Measurements from ENCODE around the gene SLX4IP. TPM values are rescaled to one million over a fixed set of nuclear protein-coding genes. Genes with fewer than 3 reads are reported as not detected.

Gene SLX4IP
- total RNA-seq, 1 experiment from 2014 or later: 1.7 TPM

DNA sequence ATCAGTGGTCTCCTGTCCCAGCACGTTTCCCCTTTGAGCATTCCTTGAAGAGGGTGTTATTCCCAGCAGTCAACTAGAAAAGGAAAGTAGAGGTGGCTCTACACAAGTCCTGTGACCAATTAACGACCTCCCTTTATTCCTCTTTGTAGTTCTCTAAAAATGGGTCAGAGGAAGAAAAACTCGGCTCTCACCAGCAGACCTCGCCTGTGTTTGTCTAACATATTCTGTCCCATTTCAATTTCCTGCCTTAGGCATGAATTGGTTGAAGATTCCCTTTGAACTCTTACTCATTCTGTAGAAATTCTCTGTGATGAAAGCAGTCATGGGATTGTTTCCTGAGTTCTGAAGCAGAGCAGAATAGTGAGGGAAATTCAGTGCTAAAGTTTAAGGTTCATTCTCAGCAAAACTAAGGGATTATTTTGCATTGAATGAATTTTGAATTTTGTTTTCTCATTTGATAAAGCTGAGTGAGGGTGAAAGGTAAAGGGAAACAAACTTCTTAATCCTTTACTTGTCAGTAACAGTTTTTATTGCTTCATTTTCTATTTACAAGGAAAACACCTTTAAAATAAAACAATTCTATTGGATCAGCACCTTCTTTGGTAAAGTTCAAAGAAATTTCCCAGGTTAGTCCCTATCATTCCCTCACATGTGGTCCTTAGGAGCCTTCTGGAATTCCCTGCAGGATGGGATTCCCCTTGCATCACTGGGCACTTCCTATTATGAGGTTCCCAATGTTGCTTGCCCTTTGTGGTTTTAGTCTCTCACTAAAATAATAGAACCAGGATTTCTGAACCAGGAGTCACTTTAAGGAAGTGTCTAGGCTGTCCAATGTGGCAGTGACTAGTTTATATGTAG is 105.8 kb downstream of the SLX4IP start:
- no peaks in the 10 kb centered on the region for H3K36me3 ChIP-seq
- no peak for DNase-seq
- no peaks in the 10 kb centered on the region for H3K27me3 ChIP-seq
- H3K4me3 ChIP-seq: no peak overlapping the region
- 0 out of 2 replicates have a peak, but pooled peaks cover 2% of the 10 kb centered on the region for H3K9me3 ChIP-seq

DNA sequence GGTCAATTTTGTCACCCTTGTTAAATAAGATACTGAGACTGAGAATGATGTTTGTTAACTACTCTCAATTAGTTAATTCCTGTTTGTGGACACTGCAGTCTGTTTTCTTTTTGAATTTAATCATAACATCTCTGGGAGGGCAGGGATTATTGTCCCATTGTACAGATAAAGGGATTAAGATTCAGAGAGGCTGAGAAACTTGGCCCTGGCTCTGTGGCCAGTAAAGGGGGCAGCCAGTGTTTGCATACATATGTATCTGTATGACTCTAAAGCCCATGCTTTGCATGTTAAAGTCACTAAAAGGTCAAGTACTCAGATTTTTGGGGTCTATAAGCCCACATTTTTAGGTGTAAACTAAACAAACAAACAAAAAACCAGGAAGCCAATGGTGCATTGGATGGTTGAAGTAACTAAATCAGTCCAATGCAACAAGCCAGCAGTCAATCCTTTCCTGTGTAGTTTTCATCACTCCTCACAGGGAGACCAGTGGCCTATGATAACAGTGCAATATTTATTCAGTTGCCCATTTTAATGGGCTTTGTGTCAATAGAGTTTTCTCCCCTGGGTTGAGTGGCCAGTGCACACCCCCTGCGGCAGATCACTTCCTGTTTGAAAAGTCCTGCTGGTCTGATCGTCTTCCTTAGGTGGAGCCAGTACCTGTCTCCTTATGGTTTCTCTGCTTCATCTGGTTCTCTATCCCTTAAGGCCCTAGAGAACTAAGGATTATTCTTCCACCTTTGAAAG is 106.7 kb downstream of the SLX4IP start:
- Histone ChIP-seq H3K27me3 (no peaks in the 10 kb centered on the region), H3K9me3 (0 out of 2 replicates have a peak, but pooled peaks cover under 1% of the 10 kb centered on the region), H3K36me3 (no peaks in the 10 kb centered on the region), H3K4me3 (no peak overlapping the region)
- DNase-seq: no peak

DNA sequence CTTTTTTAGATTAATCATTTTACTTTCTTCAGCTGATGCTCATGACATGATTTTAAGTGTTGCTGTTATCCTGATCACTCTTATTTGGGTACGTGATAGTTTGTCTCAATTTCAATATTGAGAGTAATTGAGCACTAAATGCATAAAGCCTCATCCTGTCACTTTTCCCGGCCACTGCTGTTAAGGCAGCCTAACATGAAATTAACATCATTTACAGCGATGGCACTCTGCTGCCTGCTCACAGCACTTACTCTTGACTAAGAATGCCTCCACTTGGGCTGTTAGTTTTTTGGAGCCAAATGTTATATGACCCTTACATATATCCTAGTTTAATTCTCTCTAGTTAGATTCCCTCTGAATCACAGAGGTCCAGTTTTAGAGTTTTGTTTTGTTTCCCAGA is 107.3 kb downstream of the SLX4IP start:
- H3K9me3 ChIP-seq: no peaks in the 10 kb centered on the region
- H3K4me3 ChIP-seq: no peak overlapping the region
- H3K36me3 ChIP-seq: no peaks in the 10 kb centered on the region
- H3K27me3 ChIP-seq: no peaks in the 10 kb centered on the region
- no peak for DNase-seq

DNA sequence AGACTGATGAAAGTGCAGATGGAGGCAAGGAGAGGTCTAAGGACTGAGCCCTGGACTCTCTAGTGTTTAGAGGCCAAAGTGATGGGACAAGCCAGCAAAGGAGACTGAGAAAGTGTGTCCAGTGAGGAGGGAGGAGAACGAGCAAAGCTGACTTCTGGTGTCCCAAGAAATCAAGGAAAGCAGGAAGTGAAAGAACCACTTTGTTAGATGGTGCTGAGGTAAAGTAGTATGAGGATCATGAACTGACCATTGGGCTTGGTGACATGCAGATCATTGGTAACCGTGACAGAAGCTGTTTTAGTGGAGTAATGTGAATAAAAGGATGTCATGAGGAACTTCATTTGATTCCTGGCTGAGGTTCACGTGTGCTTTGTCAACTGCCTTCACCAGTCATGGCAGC is 108.4 kb downstream of the SLX4IP start:
- Histone ChIP-seq H3K36me3 (no peaks in the 10 kb centered on the region), H3K9me3 (no peaks in the 10 kb centered on the region), H3K27me3 (no peaks in the 10 kb centered on the region), H3K4me3 (no peak overlapping the region)
- DNase-seq: no peak

DNA sequence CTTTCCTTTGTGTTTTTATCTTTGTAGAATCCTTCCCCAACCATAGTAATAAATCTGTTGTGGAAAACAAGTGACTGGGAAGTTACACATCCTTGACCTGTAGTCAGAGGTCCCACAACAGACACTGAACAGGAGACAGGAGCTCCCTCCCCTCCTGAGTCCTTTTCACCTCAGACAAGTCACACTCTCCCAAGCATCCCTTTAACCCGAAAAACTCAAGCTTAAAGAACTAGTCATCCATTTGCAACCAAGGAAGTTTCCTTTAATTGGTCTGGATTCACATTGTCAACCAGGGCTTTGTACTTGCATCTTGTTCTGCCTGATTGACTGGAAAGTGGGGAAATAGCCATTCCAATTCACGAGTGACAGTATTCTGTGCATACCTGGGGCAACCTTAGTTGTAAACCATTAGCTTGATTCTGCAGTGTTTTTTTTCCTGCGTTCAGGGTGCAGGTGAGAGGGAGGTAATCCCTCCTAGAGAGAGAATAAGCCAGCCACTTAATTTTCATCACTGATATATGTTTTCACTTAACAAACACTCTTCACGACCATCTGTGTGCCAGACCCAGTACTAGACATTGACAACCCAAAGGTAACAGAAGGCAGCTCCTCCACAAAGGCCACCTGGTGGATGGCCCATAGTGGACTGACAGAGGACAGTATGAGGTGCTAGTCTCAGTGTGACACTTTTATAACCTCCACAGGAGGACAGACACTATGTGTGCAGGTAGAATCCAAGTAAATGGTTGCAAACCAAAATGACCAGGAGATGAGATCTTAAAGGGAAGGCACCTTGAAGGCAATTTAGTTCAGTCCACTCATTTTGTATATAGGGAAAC is 112.4 kb downstream of the SLX4IP start:
- no peak overlapping the region for H3K4me3 ChIP-seq
- no peak for DNase-seq
- no peaks in the 10 kb centered on the region for H3K27me3 ChIP-seq
- H3K36me3 ChIP-seq: no peaks in the 10 kb centered on the region
- no peaks in the 10 kb centered on the region for H3K9me3 ChIP-seq

DNA sequence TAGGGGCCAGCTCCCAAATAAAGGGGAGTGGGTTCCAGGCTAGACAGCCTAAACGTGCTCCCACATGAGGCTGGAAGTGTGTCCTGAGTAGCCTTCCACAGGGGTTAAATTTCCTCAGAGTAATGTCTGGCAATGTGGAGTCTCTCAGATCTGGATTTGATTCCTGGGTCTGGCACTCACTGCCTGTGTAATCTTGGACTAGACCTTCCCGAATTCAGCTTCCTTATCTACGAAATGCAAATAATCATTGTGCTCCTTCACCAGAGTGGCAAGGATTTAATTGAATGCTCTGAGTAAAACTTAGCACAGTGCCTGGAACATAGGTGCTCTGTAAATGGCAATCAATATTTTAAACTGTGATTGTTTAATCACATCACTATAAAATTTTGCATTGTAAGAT is 114.4 kb downstream of the SLX4IP start:
- Histone ChIP-seq H3K27me3 (no peaks in the 10 kb centered on the region), H3K36me3 (no peaks in the 10 kb centered on the region), H3K9me3 (no peaks in the 10 kb centered on the region), H3K4me3 (no peak overlapping the region)
- no peak for DNase-seq

DNA sequence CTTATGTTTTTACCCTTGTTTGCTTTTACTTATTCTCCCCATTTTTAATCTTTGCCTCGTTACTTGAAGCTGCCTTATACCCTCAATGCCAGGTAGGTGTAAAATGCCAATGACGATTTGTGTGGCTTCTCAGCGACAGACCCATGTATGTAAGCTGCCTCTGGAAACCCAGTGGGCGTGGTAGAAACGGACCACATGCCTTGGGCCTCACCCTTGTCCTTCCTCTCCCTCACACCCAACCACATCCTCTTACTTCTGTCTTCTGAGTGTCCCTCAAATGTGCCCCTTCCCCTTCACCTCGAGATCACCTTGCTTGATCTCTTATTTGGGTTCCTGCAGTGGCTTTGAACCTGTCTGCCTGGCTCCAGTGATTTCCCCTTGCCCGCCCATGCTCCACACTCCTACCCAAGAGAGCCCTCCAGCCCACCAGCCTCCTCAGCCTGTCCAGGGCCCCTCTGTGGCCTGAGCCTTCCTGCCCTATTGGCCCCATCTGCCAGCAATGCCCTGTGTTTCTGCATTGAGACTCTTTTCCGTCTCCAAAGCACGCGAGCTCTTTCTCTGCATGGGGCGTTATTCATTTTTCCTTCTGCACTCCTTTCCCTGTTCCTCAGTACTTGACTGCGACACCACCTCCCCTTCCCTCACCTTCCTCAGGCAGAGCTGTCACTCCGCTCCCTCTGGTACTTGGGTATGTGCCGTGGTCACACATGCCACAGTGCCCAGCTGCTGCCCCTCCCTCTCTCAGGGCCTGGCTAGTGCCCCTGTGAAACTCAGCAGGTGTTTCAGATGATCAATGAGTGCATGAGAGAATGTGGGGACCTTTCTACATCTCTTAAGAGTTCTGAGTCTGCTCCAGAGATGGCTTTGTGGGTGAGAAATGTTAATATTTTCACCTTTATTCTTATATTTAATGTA is 115.4 kb downstream of the SLX4IP start:
- Histone ChIP-seq H3K27me3 (no peaks in the 10 kb centered on the region), H3K9me3 (no peaks in the 10 kb centered on the region), H3K36me3 (no peaks in the 10 kb centered on the region), H3K4me3 (no peak overlapping the region)
- no peak for DNase-seq

DNA sequence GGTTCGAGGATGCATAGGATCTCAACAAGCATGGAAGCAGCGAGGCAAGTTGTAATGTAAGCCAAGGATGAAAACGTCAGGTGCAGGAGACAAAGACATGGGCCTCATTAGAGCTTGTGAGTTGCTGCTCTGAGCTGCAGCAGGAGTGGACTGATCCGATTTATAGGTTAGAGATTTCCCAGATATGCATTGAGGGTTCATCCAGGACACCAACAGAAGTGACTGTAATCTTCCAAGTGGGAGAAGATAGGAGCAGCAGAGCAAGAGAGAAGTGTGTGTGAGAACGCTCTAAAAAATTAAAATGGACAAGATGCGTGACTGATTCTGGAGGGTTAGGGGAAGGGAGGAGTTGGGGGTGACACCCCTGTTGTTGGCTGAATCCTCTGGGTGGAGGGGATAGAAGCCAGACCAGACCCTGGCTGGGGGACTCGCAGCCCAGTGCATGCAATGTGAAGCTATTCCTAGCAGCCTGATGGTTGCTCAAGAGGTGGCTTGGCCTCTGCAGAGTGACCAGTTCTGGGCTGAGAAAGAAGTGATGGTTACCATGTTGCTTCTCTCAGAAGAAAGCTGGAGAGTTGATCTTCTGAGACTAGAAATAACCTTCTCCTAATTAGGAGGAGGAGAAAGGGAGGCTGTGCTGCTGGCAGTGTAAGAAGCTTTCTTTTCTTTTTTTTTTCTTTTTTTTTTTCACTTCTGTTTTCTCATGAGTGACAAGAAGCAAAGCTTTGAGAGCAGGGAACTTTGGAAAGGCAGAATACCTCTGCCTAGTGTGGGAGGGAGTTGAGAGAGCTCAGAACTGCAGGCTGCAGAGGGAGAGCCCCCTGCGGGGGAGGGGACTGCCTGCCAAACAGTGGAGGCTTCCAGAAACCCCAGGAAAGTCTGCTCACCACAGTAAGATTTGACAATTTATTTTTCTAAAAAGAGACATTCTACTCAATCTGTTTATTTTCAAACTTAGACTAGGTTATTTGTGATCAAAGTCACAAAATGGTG is 116.9 kb downstream of the SLX4IP start:
- no peak for DNase-seq
- Histone ChIP-seq H3K9me3 (no peaks in the 10 kb centered on the region), H3K27me3 (no peaks in the 10 kb centered on the region), H3K4me3 (no peak overlapping the region), H3K36me3 (no peaks in the 10 kb centered on the region)

DNA sequence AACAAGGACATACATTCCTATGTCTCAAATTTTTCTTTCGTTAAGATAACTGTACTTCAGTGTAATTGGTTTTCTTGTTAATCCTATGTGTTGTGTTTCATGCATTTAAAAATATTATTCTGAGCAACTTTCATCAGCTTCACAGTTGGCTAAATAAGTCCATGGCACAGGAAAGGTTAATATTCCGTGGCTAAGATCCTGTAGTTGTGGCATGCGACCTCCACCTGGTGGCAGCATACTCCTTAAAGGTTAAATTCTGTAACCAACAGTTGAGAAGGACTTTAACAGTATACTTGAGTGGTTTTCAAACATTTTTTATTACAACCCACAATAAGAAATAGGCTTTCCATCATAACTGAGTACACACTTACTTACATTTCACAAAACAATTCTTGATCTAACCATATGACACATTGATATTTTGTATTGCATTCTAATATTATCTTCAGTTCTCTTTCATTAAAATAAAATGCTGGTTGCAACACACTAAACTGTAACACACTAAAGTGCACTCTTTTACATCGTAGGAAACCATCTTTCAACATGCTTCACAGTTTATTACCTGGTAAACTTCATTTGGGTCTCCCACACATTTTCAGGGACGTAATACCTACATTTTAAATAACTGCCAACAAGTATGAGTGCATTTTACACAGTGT is 118.3 kb downstream of the SLX4IP start:
- Histone ChIP-seq H3K4me3 (no peak overlapping the region), H3K36me3 (no peaks in the 10 kb centered on the region), H3K27me3 (no peaks in the 10 kb centered on the region), H3K9me3 (no peaks in the 10 kb centered on the region)
- peak; percentile 46 for DNase-seq

DNA sequence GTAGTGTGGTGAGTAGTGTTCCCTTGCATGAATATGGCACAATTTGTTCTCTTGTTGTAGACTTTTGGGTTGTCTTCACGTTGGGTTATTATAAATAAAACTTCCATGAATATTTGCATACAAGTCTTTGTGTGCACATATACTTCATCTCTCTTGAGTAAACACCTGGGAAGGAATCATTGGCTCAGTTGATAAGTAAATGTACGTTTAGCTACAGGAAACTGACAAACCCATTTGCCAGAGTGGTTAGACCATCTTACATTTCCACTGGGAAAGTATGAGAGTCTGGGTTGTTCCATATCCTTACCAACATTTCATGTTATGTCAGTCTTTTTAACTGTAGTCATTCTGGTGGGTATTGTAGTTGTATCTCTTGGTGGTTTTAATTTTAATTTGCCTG is 119.2 kb downstream of the SLX4IP start:
- H3K36me3 ChIP-seq: no peaks in the 10 kb centered on the region
- H3K4me3 ChIP-seq: no peak overlapping the region
- no peaks in the 10 kb centered on the region for H3K9me3 ChIP-seq
- H3K27me3 ChIP-seq: no peaks in the 10 kb centered on the region
- DNase-seq: no peak

DNA sequence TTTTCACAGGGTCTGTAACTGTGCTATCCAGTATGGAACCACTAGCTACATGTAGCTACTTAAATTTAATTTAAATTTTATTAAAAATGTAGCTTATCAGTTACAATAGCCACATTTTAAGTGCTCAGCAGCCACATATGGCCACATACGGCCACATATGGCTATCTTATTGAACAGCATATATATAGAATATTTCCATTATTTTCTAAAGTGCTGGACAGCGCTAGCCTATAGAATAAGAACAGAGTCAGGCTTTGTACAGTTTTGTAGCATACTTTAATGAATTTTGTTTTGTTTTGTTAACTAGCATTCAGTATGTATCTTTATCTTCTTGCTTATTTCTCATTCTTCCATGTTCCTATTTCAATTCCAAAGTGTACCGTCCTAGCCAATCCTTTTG is 120.3 kb downstream of the SLX4IP start:
- Histone ChIP-seq H3K36me3 (no peaks in the 10 kb centered on the region), H3K9me3 (no peaks in the 10 kb centered on the region), H3K4me3 (no peak overlapping the region), H3K27me3 (no peaks in the 10 kb centered on the region)
- DNase-seq: no peak

DNA sequence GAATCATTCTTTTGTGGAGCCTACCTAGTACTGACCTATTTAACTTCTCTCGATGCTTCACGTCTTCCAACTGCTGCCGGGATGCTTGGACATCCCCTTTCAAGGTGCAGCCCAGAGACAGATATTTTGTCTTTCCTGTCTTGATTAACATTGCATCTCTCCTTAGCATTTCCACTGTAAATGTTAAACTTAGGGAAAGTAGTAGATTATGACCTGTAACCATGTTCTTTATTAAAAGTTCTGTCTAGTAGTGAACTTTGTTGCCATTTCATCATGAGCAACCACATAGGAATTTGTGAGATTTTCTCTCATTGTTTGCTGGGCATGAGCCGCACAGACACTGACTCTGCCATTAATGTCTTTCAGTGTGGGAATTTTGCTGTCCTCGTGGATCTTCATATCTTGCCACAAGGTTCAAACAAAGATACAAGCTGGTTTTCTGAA is 120.8 kb downstream of the SLX4IP start:
- Histone ChIP-seq H3K4me3 (no peak overlapping the region), H3K27me3 (no peaks in the 10 kb centered on the region), H3K9me3 (no peaks in the 10 kb centered on the region), H3K36me3 (no peaks in the 10 kb centered on the region)
- DNase-seq: no peak

DNA sequence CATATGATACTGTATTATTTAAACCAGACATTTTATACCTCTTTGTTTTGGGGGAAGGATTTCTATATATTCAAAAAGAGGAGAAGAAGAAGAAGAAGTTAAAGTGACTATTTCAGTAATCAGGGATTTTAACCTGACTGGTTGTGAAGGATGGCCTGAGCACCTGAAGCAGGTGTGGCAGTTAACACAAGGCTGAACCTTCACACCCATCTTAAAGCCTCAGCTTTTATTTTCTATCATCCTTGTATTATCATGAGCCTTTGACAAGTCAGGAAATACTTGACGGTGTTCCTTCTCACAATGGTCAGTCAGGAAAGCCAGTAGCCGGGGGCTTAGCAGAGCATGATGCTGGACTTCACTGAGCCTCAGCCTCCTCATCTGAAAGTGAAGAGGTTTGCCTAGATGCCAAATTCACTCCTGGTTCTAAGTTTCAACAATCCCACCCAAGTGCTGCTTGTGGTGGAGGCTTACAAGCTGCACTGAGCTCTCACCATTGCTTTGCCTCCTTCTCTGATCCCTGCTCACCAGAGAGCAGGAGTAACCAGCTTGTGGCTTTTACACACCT is 121.5 kb downstream of the SLX4IP start:
- H3K9me3 ChIP-seq: no peaks in the 10 kb centered on the region
- no peak for DNase-seq
- no peaks in the 10 kb centered on the region for H3K36me3 ChIP-seq
- no peaks in the 10 kb centered on the region for H3K27me3 ChIP-seq
- no peak overlapping the region for H3K4me3 ChIP-seq

DNA sequence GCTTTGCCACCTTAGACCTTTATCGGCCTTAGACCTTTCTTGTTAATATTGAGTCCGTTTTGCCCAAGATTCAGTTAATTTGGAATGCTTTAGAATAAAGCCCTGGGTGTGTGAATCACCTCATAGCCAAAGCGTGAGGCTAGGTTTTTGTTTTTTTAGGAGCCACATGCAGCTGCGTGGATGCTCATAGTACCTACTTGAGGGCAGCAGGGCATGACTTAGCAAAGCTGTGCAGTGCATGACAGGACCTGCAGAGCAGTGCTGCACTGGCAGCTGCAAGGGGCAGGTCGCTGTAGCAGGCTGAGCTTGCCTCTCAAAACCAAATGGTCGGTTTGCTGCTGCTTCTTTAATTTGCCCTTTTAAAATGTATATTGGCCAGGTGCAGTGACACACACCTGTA is 122.6 kb downstream of the SLX4IP start:
- Histone ChIP-seq H3K36me3 (no peaks in the 10 kb centered on the region), H3K4me3 (no peak overlapping the region), H3K27me3 (no peaks in the 10 kb centered on the region), H3K9me3 (no peaks in the 10 kb centered on the region)
- DNase-seq: no peak

All from MG63 (cell line).